GM12873 (cell line): ENCODE results near the gene PEX19.

Source experiments
- TF ChIP-seq, protein P1 (sequence below): IDR thresholded peaks from 2 replicates; pipeline ENCODE4 v1.5.1; 2012; ENCODE audit warnings: low read depth, mild to moderate bottlenecking, moderate library complexity, low read length, control low read depth; ENCODE audit not compliant: insufficient read depth; ENCODE audit errors: missing control alignments

Gene PEX19

DNA sequence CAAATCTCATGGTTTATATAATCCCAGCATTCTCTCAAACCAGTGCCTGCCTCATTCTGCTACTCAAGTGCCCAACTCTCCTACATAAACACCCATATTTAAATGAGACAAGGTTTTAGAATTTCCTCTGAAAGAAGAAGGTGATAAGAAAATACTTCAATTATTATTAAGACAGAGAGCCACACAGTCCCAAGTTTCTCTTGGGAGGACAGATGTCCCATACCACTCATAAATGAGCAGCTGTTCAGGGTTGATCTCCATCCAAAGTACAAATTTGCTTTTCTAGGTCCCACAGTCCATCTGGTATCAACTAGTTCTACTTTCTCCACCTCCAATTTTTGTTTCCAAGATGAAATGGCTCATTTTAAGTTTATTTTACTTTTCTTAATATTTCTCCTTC lies 33.9 kb downstream of the PEX19 start:
- TF ChIP-seq, protein P1, sequence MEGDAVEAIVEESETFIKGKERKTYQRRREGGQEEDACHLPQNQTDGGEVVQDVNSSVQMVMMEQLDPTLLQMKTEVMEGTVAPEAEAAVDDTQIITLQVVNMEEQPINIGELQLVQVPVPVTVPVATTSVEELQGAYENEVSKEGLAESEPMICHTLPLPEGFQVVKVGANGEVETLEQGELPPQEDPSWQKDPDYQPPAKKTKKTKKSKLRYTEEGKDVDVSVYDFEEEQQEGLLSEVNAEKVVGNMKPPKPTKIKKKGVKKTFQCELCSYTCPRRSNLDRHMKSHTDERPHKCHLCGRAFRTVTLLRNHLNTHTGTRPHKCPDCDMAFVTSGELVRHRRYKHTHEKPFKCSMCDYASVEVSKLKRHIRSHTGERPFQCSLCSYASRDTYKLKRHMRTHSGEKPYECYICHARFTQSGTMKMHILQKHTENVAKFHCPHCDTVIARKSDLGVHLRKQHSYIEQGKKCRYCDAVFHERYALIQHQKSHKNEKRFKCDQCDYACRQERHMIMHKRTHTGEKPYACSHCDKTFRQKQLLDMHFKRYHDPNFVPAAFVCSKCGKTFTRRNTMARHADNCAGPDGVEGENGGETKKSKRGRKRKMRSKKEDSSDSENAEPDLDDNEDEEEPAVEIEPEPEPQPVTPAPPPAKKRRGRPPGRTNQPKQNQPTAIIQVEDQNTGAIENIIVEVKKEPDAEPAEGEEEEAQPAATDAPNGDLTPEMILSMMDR, result no peak

DNA sequence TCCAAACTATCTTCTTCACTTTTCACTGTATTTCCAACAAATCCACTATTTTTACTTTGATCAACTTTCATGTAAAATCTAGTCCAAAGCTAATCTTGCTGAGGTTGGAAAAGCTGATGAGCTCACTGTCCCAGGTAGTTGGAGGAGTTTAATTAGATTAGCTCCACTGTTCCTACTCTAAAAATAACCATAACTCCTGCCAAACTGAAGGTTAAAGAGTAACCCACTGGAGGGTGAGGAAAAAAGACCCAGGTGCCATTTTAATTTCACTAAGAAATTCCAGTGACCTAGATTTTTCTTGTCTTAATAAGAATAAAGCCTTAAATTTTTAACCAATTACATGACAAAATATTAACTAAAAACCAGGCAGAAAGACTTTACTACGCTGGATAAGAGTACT lies 37.9 kb downstream of the PEX19 start:
- TF ChIP-seq, protein P1, result no peak

DNA sequence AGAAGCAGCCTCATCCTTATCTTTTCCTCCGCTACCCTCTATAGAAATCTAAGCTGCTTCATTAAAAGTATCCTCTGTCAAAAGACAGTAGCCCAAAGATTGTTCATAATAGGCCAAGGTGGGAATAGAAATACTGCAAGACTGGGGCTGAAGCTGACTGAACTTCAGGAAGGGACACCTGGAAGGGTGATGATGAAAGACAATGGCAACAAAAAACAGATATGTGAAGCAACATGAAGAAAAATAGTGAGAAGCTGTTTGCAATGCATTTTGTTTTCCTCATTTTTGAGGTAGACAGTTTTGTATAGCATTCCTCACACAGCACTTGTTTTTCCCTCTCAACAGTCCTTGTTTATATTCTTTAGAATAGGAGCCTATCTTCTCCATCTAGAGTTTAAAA lies 39.5 kb downstream of the PEX19 start:
- TF ChIP-seq, protein P1, result no peak

DNA sequence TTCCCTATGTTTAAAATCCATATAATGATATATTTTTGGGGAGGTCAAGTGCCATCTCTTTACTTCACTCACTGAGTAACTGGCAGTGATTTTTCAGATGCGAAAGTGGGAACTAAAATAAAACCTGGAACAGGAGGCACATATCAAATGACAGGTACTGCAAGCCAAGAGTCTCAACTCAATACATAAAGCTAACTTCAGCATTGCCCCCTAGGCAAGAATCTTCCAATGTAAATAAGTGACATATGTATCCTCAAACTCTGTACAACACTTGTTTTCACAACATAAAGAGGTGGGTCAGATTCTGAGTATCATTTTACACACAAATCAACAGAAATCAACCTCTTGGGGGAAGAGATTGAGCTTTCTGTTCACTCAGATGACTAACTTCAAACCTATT lies 40.7 kb downstream of the PEX19 start:
- TF ChIP-seq, protein P1, result no peak

DNA sequence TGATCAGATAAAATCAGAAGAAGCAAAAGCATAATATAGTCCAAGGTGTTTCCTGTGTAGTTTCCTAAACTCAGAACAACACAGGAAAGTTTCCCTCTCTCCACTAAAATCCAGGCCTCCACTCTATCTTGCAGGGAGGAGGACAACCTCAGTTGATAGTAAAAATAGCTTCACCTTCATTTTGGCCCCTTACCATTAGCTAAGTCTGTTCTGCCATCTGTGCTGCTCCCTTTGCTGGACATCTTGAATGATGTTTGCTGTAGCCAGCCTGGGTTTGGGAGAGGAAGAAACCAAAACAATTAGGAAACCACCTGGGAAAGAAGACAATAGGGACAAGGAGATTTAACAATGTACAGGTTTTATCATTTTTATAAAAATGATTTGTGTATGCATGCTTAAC lies 41.2 kb downstream of the PEX19 start:
- TF ChIP-seq, protein P1, result no peak

DNA sequence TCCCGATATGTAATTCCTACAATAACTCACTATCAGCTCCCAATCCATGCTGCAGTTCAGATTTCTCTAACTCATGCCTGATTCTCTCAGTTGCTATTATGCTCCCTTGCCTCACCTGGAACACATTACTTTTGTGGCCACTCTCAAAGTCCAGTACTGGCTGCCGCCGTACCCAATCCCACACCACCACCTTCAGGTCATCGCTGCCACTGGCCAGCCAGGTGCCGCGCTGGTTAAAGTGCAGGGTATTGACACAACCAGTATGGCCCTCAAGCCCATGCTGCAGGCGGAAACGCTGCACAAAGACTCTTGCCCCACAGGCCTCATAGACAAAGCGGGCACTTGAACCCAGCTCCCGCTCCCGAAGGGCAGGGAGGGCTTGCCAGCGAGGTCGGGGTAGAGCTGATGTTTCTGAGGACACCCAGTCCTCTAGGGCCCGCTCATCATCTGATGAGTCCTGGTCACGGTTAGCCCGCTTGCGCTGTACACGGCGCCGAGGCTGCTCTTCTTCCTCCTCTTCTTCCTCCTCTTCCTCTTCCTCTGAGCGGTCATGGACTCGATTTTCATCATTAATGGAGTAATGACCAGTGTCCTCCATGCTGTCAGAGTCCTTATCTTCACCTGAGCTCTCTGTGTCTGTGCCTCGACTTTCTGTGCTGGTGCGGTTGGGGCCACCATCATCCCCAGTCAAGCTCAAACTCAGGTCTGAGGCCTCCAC lies 45.2 kb downstream of the PEX19 start:
- TF ChIP-seq, protein P1, result no peak

DNA sequence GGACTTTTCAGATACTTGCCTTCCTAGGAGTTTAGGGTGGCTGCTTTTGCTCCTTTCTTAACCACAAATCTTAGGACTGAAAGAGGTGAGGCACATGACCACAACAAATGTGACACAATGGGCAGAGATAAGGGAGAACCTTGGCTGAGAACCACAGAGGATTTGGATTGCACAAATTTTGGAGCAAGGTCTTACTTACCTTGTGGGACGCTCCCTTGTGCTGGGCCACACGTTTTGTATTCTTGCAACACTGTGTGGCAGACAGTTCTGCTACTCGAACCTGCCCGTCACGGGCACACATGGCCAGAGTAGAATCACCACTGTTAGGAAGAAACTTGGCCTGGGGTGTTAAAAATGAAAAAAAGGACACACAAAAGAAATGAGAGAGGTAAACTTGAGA lies 46.5 kb downstream of the PEX19 start:
- TF ChIP-seq, protein P1, result no peak
